NCI-H748 treated with DMSO at 0.1 percent for 48 hours (cell line): Measurements from ENCODE around the gene COL18A1.
"Not testable (repeated sequence)": the region's sequence is repeated elsewhere in the genome, so short reads cannot be mapped to it uniquely, and the experiment has no call there.

Experiments
- DNase-seq: peaks from one replicate; lab custom pipeline; 2025; lab: John Stamatoyannopoulos, UW

The COL18A1 gene

GRCh38 chr21:45367402-45368351 lies 37.3 kb upstream of the COL18A1 start:
- no peak for DNase-seq

- not testable (repeated sequence) for DNase-seq
Observed at GRCh38 chr21:45369018-45369417, 35.9 kb upstream of the COL18A1 start.

GRCh38 chr21:45370575-45370974 lies 34.4 kb upstream of the COL18A1 start:
- no peak for DNase-seq

- no peak for DNase-seq
Observed at GRCh38 chr21:45371081-45371480, 33.9 kb upstream of the COL18A1 start.

GRCh38 chr21:45371655-45372054 lies 33.3 kb upstream of the COL18A1 start:
- no peak for DNase-seq

GRCh38 chr21:45372732-45373355 lies 32.1 kb upstream of the COL18A1 start:
- no peak for DNase-seq

GRCh38 chr21:45373991-45374816 lies 30.8 kb upstream of the COL18A1 start:
- DNase-seq: no peak

GRCh38 chr21:45374826-45375455 lies 30.0 kb upstream of the COL18A1 start:
- no peak for DNase-seq

- DNase-seq: no peak
Observed at GRCh38 chr21:45376459-45377324, 28.3 kb upstream of the COL18A1 start.

GRCh38 chr21:45377325-45377709 lies 27.6 kb upstream of the COL18A1 start:
- no peak for DNase-seq

GRCh38 chr21:45377866-45378257 lies 27.1 kb upstream of the COL18A1 start:
- no peak for DNase-seq

- no peak for DNase-seq
Observed at GRCh38 chr21:45378258-45378966, 26.6 kb upstream of the COL18A1 start.

GRCh38 chr21:45379171-45379900 lies 25.6 kb upstream of the COL18A1 start:
- no peak for DNase-seq

- no peak for DNase-seq
Observed at GRCh38 chr21:45379901-45380330, 25.0 kb upstream of the COL18A1 start.

GRCh38 chr21:45380566-45380965 lies 24.4 kb upstream of the COL18A1 start:
- no peak for DNase-seq

- DNase-seq: no peak
Observed at GRCh38 chr21:45381036-45381787, 23.8 kb upstream of the COL18A1 start.

- DNase-seq: no peak
Observed at GRCh38 chr21:45381865-45382696, 22.9 kb upstream of the COL18A1 start.

- no peak for DNase-seq
Observed at GRCh38 chr21:45382697-45382997, 22.3 kb upstream of the COL18A1 start.
